Measurements from ENCODE around the gene SGK1.
"Not testable (repeated sequence)": the region's sequence is repeated elsewhere in the genome, so short reads cannot be mapped to it uniquely, and the experiment has no call there.

Gene SGK1

GRCh38 chr6:134247231-134247833 lies 70.6 kb downstream of the SGK1 start:
- DNase-seq (ENCODE audit: insufficient read length) (peak; percentile 26), FAIRE-seq (peak; percentile 96)
- TF ChIP-seq POLR2AphosphoS5 (IDR thresholded peaks at IDR 0.05; ENCODE audit: low read depth, low read length) = peak; percentile 53; the same call in 1 of the 2 replicates
- no peak for TF ChIP-seq TAF1 (IDR thresholded peaks at IDR 0.05; ENCODE audit: borderline replicate concordance, low read depth, low read length)
- TF ChIP-seq POLR2A (IDR thresholded peaks at IDR 0.05; ENCODE audit: low read depth, low read length) = no peak

GRCh38 chr6:134245706-134246105 lies 72.2 kb downstream of the SGK1 start:
- FAIRE-seq = no peak

DNA sequence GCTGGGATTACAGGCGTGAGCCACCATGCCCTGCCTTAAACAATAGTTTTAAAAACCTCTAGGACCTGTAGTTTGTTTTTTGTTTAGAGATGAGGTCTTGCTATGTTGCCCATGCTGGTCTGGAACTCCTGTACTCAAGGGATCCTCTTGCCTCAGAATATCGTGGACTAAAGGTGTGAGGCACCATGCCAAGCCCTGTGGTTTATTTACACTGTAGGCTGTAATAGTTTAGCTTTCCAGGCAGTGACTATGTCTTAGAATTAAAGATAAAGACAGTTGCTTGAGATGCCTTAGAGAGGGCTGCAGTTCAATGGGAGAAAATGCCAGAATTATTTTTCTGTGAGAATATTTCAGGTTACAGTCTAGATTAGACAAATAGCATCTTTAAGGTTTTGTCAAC lies 72.9 kb downstream of the SGK1 start:
- no peak for DNase-seq (ENCODE audit: insufficient read length)
- FAIRE-seq = no peak
- TF ChIP-seq TAF1 (IDR thresholded peaks at IDR 0.05; ENCODE audit: borderline replicate concordance, low read depth, low read length) (no peak), POLR2AphosphoS5 (IDR thresholded peaks at IDR 0.05; ENCODE audit: low read depth, low read length) (no peak), POLR2A (IDR thresholded peaks at IDR 0.05; ENCODE audit: low read depth, low read length) (no peak)

More at GRCh38 chr6:134245706-134246105, 72.2 kb downstream of the SGK1 start:
- no peak for DNase-seq (ENCODE audit: insufficient read length)
- no peak for TF ChIP-seq TAF1 (IDR thresholded peaks at IDR 0.05; ENCODE audit: borderline replicate concordance, low read depth, low read length)
- TF ChIP-seq POLR2A (IDR thresholded peaks at IDR 0.05; ENCODE audit: low read depth, low read length) = no peak
- no peak for TF ChIP-seq POLR2AphosphoS5 (IDR thresholded peaks at IDR 0.05; ENCODE audit: low read depth, low read length)

DNA sequence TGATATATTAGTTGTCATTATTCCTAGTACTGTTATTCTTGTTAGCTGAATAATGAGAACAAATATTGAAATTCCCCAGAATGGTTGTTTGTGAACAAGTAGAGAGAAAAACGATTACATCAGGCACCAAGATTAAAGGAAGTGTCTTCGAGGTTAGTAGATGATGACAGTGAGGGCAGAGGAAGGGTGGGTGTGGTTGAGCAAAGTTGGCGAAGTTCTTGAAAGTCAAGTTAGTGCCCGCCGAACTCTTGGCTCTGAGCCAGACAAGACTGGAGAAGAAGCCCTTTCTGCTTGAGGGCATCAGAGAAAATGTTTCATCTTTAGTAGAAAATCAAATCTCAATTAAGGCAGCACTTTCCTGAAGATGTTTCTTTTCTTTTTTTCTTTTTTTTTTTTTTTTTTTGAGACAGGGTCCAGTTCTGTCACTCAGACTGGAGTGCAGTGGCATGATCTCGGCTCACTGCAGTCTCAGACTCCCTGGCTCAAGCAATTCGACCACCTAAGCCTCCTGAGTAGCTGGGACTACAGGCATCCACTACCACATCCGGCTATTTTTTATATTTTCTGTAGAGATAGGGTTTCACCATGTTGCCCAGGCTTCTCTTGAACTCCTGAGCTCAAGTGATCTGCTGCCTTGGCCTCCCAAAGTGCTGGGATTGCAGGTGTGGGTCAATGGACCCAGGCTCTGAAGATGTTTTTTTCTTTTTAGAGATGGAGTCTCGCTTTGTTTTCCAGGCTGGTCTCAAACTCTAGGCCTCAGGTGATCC lies 77.1 kb downstream of the SGK1 start:
- TF ChIP-seq POLR2A (IDR thresholded peaks at IDR 0.05; ENCODE audit: low read depth, low read length) (no peak), POLR2AphosphoS5 (IDR thresholded peaks at IDR 0.05; ENCODE audit: low read depth, low read length) (no peak), TAF1 (IDR thresholded peaks at IDR 0.05; ENCODE audit: borderline replicate concordance, low read depth, low read length) (no peak)
- FAIRE-seq (no peak), DNase-seq (ENCODE audit: insufficient read length) (no peak)

DNA sequence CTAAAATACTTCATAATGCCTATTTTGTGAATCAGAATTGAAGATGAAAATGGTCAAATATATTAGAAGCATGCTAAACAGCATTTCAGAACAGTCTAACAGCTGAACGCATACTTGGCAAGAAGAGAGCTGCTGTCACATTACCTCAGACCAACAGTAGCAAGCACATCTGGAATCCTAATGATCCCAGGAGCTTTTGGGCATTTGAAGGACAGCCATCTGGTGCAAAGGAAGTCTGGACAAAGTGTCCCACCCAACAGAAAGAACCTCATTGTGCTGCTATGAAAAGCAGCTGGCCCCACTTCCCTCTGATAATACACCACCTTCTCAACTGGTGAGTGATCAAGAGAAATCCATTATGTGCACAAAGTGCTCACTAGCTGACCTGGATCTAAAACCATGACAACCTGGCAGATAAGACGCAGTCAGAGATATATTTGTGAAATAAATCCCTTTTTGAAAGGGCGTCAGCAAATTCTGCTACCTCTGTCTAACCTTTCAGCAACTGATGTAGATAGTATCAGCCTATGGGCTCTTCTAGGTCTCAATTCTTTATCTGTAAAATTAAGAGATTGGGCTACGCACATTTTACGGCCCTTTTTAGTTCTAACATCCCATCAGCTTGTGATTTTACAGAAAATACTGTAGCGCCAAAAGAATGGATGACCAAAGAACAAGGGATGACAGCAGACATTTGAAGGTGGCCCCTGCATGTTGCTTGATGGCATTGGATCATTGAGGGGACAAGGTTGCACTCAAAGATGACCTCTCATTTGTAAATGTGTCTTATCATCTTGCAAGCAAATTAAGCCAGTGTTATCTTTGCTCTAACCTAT lies 78.7 kb downstream of the SGK1 start:
- TF ChIP-seq POLR2AphosphoS5 (IDR thresholded peaks at IDR 0.05; ENCODE audit: low read depth, low read length) = no peak
- no peak for TF ChIP-seq POLR2A (IDR thresholded peaks at IDR 0.05; ENCODE audit: low read depth, low read length)
- no peak for TF ChIP-seq TAF1 (IDR thresholded peaks at IDR 0.05; ENCODE audit: borderline replicate concordance, low read depth, low read length)
- DNase-seq (ENCODE audit: insufficient read length) (no peak), FAIRE-seq (no peak)

DNA sequence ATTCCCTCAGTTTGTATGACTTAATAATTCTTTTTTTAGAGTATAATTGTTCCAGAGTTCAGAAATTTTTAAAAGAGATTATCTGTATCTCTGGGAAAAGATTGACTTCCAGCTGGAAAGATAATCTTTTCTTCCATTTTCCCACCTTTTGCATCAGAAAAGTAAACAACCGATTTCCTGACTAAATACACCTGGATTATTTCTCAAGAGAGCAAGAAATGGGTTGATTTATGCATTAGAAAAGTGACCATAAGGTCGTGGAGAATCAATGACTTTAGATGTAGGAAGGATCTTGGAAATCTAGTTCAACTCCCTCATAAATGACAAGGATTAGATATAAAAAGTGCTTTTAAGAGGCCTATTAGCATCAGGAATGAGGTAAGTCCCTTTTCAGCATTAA lies 79.9 kb downstream of the SGK1 start:
- no peak for FAIRE-seq
- DNase-seq (ENCODE audit: insufficient read length) = no peak
- TF ChIP-seq POLR2A (IDR thresholded peaks at IDR 0.05; ENCODE audit: low read depth, low read length) = no peak
- TF ChIP-seq TAF1 (IDR thresholded peaks at IDR 0.05; ENCODE audit: borderline replicate concordance, low read depth, low read length) = no peak
- no peak for TF ChIP-seq POLR2AphosphoS5 (IDR thresholded peaks at IDR 0.05; ENCODE audit: low read depth, low read length)

DNA sequence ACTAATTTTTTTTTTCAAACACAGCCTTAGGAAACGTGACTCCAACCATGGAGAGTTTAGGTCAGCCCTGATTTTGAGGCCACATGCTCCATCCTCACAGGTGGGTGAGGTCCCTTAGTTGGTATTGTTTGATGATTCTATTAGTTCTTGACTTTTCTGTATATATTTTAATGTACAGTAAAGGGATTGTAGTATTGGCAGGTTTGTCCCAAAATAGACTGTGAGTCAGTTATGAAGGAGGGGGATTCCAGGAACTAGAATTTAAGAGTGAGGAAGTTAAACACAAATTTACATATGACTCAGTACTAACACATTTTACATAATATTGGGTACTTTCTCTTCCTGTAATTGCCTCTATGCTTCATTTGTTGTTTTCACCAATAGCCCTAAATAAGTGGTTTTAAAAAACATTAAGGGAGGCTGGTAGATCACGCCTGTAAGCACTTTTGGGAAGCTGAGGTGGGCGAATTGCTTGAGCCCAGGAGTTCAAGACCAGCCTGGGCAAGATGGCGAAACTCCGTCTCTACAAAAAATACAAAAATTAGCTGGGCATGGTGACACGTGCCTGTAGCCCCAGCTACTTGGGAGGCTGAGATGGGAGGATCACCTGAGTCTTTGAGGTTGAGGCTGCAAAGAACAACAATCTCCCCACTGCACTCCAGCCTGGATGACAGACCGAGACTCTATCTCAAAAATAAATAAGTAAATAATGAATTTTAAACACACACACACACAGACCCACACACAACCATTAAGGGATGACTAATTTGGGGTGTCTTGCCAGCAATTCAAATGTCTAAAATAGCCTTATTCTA lies 81.8 kb downstream of the SGK1 start:
- FAIRE-seq (peak; percentile 84), DNase-seq (ENCODE audit: insufficient read length) (peak; percentile 21)
- TF ChIP-seq POLR2AphosphoS5 (IDR thresholded peaks at IDR 0.05; ENCODE audit: low read depth, low read length) (no peak), TAF1 (IDR thresholded peaks at IDR 0.05; ENCODE audit: borderline replicate concordance, low read depth, low read length) (no peak), POLR2A (IDR thresholded peaks at IDR 0.05; ENCODE audit: low read depth, low read length) (no peak)

GRCh38 chr6:134235334-134235733 lies 82.6 kb downstream of the SGK1 start:
- FAIRE-seq; DNase-seq (ENCODE audit: insufficient read length): not testable (repeated sequence)

DNA sequence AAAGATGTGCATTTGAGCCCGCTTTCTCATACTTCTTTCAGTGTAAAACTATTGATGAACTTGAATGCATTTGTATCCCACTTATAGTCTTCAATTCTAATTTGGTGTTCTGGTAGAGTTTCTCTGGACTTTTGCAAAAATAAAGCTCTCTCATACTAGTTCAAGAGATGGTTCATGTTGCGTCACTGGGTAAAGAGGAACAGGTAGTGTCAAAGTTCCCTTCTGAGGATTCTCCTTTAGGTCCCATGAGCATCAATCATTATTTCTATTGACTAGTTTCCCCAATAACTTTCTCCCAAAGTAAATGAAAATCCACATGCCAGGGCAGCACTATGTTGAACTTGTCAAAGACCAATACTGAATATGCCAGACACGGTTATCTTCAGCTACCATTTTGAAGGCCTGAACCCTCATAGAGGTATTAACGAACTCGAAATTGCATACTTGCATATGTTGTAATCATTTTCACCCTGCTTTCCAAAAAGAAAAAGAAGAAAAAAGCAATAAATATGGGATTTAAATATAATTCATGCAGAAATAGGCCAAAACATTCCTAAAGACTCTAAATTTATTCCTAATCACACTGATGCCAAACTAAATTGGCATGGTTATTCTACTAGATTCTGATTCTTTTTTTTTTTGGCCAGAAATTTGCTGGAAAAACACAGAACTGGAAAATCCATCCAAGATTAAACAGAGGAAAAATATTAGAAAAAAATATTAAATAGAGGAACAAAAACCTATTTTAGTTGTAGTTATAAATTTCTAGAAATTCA lies 84.5 kb downstream of the SGK1 start:
- no peak for DNase-seq (ENCODE audit: insufficient read length)
- TF ChIP-seq TAF1 (IDR thresholded peaks at IDR 0.05; ENCODE audit: borderline replicate concordance, low read depth, low read length) = no peak
- no peak for TF ChIP-seq POLR2AphosphoS5 (IDR thresholded peaks at IDR 0.05; ENCODE audit: low read depth, low read length)
- TF ChIP-seq POLR2A (IDR thresholded peaks at IDR 0.05; ENCODE audit: low read depth, low read length) = no peak
- FAIRE-seq = no peak

DNA sequence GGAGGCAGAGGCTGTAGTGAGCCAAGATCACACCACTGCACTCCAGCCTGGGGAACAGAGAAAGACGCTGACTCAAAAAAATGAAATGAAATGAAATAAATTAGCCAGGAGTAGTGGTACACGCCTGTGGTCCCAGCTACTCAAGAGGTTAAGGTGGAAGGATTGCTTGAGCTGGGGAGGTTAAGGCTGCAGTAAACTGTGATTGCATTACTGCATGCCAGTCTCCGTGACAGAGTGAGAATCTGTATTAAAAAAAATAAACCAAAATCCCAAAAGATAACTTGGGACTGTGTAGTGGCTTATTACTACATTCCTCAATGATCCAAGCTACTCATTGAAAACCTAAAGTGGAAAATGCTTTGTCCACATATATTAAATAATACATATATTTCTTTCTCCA lies 87.0 kb downstream of the SGK1 start:
- TF ChIP-seq POLR2AphosphoS5 (IDR thresholded peaks at IDR 0.05; ENCODE audit: low read depth, low read length) = no peak
- no peak for TF ChIP-seq TAF1 (IDR thresholded peaks at IDR 0.05; ENCODE audit: borderline replicate concordance, low read depth, low read length)
- no peak for TF ChIP-seq POLR2A (IDR thresholded peaks at IDR 0.05; ENCODE audit: low read depth, low read length)
- FAIRE-seq = no peak
- DNase-seq (ENCODE audit: insufficient read length) = no peak

Measured in GM12892 (cell line).